Suprapubic skin (tissue), 4 donors: ENCODE measurements around the gene TMEM212. TPM values are rescaled to one million over a fixed set of nuclear protein-coding genes. Genes with fewer than 3 reads are reported as not detected.

Source experiments
- DNase-seq, 2 donors: peaks; one replicate each; pipeline ENCODE4 v3.0.0-alpha.2; 2019; ENCODE audit warnings: low spot score in 2 of 2
- H3K27ac ChIP-seq: fragments of 200-600 bp; sonication (generic); one replicate; pipeline ENCODE4 v1.5.1; 2019
- H3K27me3 ChIP-seq: fragments of 200-600 bp; sonication (generic); one replicate; pipeline ENCODE4 v1.5.1; 2019
- H3K36me3 ChIP-seq: fragments of 200-600 bp; sonication (generic); one replicate; pipeline ENCODE4 v1.5.1; 2019
- H3K4me1 ChIP-seq: fragments of 200-600 bp; sonication (generic); one replicate; pipeline ENCODE4 v1.5.1; 2019
- H3K4me3 ChIP-seq: fragments of 200-600 bp; sonication (generic); one replicate; pipeline ENCODE4 v1.5.1; 2019; ENCODE audit warnings: mild to moderate bottlenecking
- H3K9me3 ChIP-seq: fragments of 200-600 bp; sonication (generic); one replicate; pipeline ENCODE4 v1.5.1; 2019
- CTCF ChIP-seq, 2 donors: fragments of 200-600 bp in 1 of 2; fragments of 450-650 bp in 1 of 2; sonication (generic) in 1 of 2; IDR thresholded peaks; one replicate each; pipeline ENCODE4 v1.5.1; 2016 to 2019; ENCODE audit warnings: antibody characterized with exemption in 2 of 2, mild to moderate bottlenecking in 1 of 2, moderate library complexity in 1 of 2
- EP300 ChIP-seq: sonication (generic); formaldehyde crosslinking; IDR thresholded peaks from one replicate; pipeline ENCODE4 v1.6.1; 2017; ENCODE audit warnings: antibody characterized with exemption
- POLR2A ChIP-seq, 2 donors: fragments of 450-650 bp; IDR thresholded peaks; one replicate each; pipeline ENCODE4 v1.6.1; 2017; ENCODE audit warnings: antibody characterized with exemption in 2 of 2, mild to moderate bottlenecking in 2 of 2, moderate library complexity in 2 of 2
- POLR2AphosphoS5 ChIP-seq, 3 donors: sonication (generic); formaldehyde crosslinking; IDR thresholded peaks; one replicate each; pipeline ENCODE4 v1.6.1; 2017; ENCODE audit warnings: antibody characterized with exemption in 3 of 3
- WGBS: methylation state at CpG from one replicate; pipeline ENCODE4 v1.1.5; 2018; 5-methylcytosine and 5-hydroxymethylcytosine counted together
- total RNA-seq, 4 donors: library from RNA; depleted of rRNA; stranded (reverse); fragments of >200 nt; gene quantifications; one replicate each; pipeline ENCODE4 v1.1.0, GENCODE V29; 2016

Gene TMEM212
- total RNA-seq, 4 donors from 2014 or later, result not detected

- Histone ChIP-seq H3K27me3 (no peaks in the 10 kb centered on the region), H3K9me3 (no peaks in the 10 kb centered on the region), H3K4me3 (no peak overlapping the region), H3K4me1 (peaks cover 26% of the 10 kb centered on the region), H3K36me3 (no peaks in the 10 kb centered on the region), H3K27ac (no peak overlapping the region)
- TF ChIP-seq POLR2AphosphoS5 (IDR thresholded peaks at IDR 0.05) (no peak), EP300 (no peak), POLR2A (IDR thresholded peaks at IDR 0.05) (no peak), CTCF (IDR thresholded peaks at IDR 0.05) (no peak)
- DNase-seq, result no peak
- 80% methylated on average over 8 of the region's 8 CpGs for WGBS
Measured at GRCh38 chr3:171871392-171872274, 28.5 kb downstream of the TMEM212 start.

- peak overlapping the region; percentile 55 for H3K27ac ChIP-seq
- H3K9me3 ChIP-seq, result no peaks in the 10 kb centered on the region
- H3K27me3 ChIP-seq, result no peaks in the 10 kb centered on the region
- H3K36me3 ChIP-seq, result no peaks in the 10 kb centered on the region
- TF ChIP-seq CTCF (IDR thresholded peaks at IDR 0.05) (no peak), POLR2A (IDR thresholded peaks at IDR 0.05) (no peak), EP300 (no peak), POLR2AphosphoS5 (IDR thresholded peaks at IDR 0.05) (no peak)
- DNase-seq, result no peak
- H3K4me1 ChIP-seq, result peaks cover 33% of the 10 kb centered on the region
- no peak overlapping the region for H3K4me3 ChIP-seq
- 81% methylated on average over 1 of the region's 1 CpG for WGBS
Measured at GRCh38 chr3:171873580-171873979, 30.4 kb downstream of the TMEM212 start.

GRCh38 chr3:171874251-171874681 is 31.1 kb downstream of the TMEM212 start:
- WGBS, result 27% methylated on average over 2 of the region's 2 CpGs
- Histone ChIP-seq H3K27ac (peak overlapping the region; percentile 55), H3K4me1 (peaks cover 33% of the 10 kb centered on the region), H3K27me3 (no peaks in the 10 kb centered on the region), H3K9me3 (no peaks in the 10 kb centered on the region), H3K36me3 (no peaks in the 10 kb centered on the region), H3K4me3 (no peak overlapping the region)
- TF ChIP-seq EP300 (no peak), POLR2A (IDR thresholded peaks at IDR 0.05) (no peak), POLR2AphosphoS5 (IDR thresholded peaks at IDR 0.05) (no peak), CTCF (IDR thresholded peaks at IDR 0.05) (no peak)
- no peak for DNase-seq

- WGBS, result 83% methylated on average over 4 of the region's 4 CpGs
- peak overlapping the region; percentile 22 for H3K27ac ChIP-seq
- peaks cover 33% of the 10 kb centered on the region for H3K4me1 ChIP-seq
- no peak for DNase-seq
- no peak for TF ChIP-seq EP300
- TF ChIP-seq CTCF (IDR thresholded peaks at IDR 0.05), result no peak
- TF ChIP-seq POLR2AphosphoS5 (IDR thresholded peaks at IDR 0.05), result no peak
- no peak for TF ChIP-seq POLR2A (IDR thresholded peaks at IDR 0.05)
- no peaks in the 10 kb centered on the region for H3K9me3 ChIP-seq
- H3K4me3 ChIP-seq, result no peak overlapping the region
- H3K27me3 ChIP-seq, result no peaks in the 10 kb centered on the region
- no peaks in the 10 kb centered on the region for H3K36me3 ChIP-seq
Measured at GRCh38 chr3:171874879-171875278, 31.7 kb downstream of the TMEM212 start.

GRCh38 chr3:171875923-171876412 is 32.8 kb downstream of the TMEM212 start:
- 70% methylated on average over 4 of the region's 4 CpGs for WGBS
- no peak overlapping the region for H3K27ac ChIP-seq
- H3K4me3 ChIP-seq, result no peak overlapping the region
- no peaks in the 10 kb centered on the region for H3K9me3 ChIP-seq
- DNase-seq, result no peak
- TF ChIP-seq EP300 (no peak), POLR2A (IDR thresholded peaks at IDR 0.05) (no peak), POLR2AphosphoS5 (IDR thresholded peaks at IDR 0.05) (no peak), CTCF (IDR thresholded peaks at IDR 0.05) (no peak)
- H3K27me3 ChIP-seq, result no peaks in the 10 kb centered on the region
- H3K4me1 ChIP-seq, result peaks cover 33% of the 10 kb centered on the region
- H3K36me3 ChIP-seq, result no peaks in the 10 kb centered on the region
